ENCODE results near the gene CTIF. TPM values are rescaled to one million over a fixed set of nuclear protein-coding genes. Genes with fewer than 3 reads are reported as not detected.

Gene CTIF
- total RNA-seq, 2 donors from 2014 or later, result 14.8 to 18.5 TPM

DNA sequence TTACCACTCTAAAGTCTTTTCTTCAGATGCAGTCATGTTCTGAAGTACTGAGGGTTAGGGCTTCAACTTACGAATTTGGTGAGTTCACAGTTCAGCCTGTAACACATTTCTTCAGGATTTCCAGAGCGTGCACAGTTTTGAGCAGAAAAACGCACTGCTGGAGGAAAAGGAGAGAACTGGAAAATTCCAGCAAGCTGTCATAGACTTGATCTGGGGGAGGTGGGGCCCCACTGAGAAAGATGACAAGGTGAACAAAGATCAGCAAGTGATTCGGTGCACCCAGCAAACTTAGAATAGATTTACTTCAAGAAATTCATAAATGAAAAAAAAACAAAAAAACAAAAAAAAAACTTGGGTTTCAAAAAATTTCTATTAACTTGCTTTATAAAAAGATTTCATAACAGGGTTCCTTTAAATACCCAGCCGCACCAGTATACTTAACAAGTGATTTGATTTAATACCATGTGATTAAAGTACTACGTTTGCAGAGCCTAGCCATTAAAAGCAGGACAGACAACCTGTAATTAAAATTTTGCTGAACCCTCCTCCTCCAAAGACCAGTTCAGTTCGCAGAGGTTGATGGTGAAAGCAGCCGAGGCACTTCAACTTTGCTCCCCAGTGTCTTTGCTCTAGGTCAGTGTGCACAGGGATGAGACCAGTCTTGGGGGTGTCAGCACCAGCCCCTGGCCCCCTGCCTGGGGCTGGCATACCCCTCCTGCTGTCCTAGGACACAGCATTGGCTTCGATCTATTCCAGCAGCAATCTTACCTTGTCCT, 30.5 kb downstream of the CTIF start:
- intact Hi-C loops (cut with DNase I, micrococcal nuclease), result no loop called here
- DNase-seq (no peak), ATAC-seq (no peak)

GRCh38 chr18:48569915-48570264, 31.1 kb downstream of the CTIF start:
- ATAC-seq, result no peak
- intact Hi-C loops (cut with DNase I, micrococcal nuclease), result no loop called here
- no peak for DNase-seq

DNA sequence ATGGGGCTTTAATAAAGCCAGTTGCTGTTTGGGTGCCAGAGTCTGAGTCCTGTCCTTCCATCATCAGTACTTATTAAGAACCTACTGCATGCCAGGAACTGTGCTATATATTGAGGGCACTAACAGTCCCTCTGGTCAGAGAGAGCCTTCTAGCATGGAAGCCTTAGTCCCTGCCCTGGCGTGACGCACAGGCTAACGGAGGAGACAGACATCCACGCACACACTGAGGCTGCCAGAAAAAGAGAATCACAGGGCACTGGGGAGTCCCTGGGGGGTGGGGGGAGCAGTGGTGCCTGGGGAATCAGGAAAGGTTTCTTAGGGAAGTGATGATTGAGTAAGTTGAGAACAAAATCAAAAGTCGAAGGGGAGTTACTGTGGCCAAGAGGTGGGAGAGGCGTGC, 31.5 kb downstream of the CTIF start:
- intact Hi-C loops (cut with DNase I, micrococcal nuclease), result no loop called here
- ATAC-seq (no peak), DNase-seq (no peak)

GRCh38 chr18:48571639-48572384, 33.0 kb downstream of the CTIF start:
- no peak for ATAC-seq
- DNase-seq, result no peak
- intact Hi-C loops (cut with DNase I, micrococcal nuclease), result no loop called here

- intact Hi-C loops (cut with DNase I, micrococcal nuclease), result no loop called here
- ATAC-seq, result no peak
- no peak for DNase-seq
These were observed 33.7 kb downstream of the CTIF start for GRCh38 chr18:48572402-48573126.

- ATAC-seq (no peak), DNase-seq (no peak)
- intact Hi-C loops (cut with DNase I, micrococcal nuclease), result no loop called here
These were observed 34.9 kb downstream of the CTIF start for GRCh38 chr18:48573632-48574283.

DNA sequence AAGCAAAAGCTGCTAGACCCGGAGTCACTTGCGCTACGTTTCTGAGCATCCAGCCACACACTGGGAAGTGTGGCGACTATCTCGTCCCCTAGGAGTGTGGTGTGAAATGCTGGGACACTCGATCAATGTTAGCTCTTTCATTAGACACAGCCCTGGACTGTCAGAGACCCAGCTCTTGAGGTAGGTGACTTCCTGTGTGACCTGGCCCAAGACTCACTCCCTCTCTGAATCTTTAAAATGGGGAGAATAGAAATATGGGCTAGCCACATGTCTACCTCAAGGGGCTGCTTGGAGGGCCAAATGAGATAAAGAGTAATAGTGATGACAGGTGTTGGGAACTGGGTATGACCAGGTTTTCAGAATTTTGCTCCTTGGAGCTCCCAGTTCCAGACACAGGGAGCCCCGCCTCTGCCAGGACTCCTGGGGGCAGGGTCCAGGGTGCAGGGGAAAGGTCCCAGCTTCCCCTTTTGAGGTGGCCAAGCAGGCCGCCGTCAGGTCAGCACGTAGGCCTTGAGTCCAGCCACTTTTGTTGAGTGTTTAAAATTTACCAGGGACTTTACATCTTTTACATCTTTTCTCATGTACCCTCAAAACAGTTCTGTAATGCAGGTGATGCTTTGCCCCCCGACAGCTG, 36.0 kb downstream of the CTIF start:
- intact Hi-C loops (cut with DNase I, micrococcal nuclease), result no loop called here
- no peak for DNase-seq
- ATAC-seq, result no peak

DNA sequence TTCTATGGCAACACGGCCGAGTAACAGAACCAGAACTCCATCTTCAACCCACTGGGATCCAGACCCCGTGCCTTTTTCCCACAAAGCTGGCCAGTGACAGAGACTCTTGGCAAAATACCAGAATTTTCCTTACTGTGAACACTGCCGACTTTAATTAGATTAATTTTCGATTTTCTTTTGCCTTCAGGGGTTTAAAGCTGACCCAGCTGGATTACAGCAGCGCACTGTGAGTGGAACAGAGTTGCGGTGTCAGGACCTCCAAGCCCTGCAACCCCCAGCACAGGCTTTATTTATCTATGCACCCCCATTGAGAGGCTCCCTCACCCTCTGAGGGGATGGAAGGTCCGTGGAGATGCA, 36.4 kb downstream of the CTIF start:
- DNase-seq (no peak), ATAC-seq (no peak)
- intact Hi-C loops (cut with DNase I, micrococcal nuclease), result no loop called here

DNA sequence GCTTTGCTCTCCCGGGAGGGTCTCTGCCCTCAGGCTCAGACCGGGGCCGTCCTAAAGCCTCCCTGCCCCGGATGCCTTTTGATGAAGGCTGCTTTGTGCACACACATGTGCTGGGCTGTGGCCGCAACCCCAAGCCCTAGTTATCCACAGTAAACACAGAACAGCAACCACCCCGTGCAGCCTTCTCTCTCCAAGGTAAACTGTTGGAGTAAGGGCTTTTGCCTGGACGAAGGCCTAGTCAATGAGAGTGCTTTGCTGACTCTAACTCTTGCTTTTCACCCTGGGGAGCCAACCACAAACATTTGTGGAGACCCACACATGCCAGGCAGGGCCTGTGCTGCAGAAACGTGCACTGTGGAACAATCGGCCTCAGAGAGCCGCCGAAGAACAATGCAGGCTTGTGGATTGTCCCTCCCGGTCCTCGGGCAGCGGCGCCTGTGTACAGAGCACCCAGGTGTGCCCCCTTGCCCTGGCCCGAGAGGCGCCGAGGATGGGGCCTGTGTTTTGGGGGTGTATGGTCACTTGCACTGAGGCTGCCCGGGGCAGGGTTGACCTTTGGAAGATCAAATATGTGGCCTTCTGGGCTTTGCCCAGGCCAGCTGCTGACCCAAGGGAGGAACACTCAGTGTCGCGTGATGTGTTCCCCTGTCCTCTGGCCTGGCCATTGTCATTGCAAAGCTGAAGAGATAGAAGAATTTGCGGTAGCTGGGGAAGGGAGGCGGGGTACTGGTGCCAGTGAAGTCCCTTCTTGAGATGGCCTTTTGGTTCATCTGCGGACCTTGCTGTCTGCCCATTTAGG, 37.0 kb downstream of the CTIF start:
- DNase-seq, result no peak
- ATAC-seq, result no peak
- intact Hi-C loops (cut with DNase I, micrococcal nuclease), result no loop called here

GRCh38 chr18:48576457-48576771, 37.6 kb downstream of the CTIF start:
- ATAC-seq, result no peak
- DNase-seq, result no peak
- intact Hi-C loops (cut with DNase I, micrococcal nuclease), result no loop called here

DNA sequence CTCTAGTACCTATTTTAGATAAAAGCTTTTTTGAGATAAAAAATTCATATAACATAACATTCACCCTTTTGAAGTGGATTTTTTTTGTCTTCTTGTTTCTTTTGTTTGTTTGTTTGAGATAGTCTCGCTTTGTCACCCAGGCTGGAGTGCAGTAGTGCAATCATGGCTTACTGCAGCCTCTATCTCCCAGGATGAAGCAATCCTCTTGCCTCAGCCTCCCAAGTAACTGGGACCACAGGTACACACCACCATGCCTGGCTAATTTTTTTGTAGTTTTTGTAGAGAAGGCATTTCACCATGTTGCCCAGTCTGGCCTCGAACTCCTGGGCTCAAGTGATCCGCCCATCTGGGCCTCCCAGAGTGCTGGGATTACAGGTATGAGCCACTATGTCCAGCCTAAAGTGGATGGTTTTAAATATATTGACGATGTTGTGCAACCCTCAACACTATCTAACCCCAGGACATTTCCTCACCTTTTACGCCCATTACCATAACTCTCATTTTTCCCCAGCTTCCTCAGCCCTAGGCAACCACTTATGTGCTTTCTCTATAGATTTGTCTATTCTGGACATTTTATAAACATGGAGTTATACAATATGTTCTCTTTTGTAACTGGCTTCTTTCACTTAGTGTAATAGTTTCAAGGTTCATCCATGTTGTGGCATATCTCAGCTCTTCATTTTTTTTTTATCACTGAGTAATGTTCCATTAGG, 38.8 kb downstream of the CTIF start:
- intact Hi-C loops (cut with DNase I, micrococcal nuclease), result no loop called here
- ATAC-seq (no peak), DNase-seq (no peak)

GRCh38 chr18:48578289-48578688, 39.5 kb downstream of the CTIF start:
- ATAC-seq (no peak), DNase-seq (no peak)
- intact Hi-C loops (cut with DNase I, micrococcal nuclease), result no loop called here

DNA sequence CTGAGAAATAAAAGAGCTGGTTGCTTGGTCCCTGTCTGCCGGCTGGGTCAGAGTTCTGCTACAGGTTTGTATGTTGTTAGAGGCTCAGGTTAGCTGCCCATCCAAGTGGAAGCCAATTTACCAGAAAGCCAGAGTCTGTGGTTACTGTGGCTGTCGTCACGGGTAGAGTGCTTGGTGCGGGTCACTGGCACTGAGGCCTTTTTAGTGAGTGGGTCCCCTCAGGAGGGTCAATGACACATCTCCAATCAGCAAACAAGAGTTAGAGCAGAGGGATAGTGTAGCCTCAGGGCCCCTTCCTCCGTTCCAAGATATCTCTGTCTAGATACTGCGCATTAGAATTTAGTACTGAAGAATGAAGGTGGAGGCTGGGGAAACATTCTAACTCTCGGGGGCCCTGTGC, 41.2 kb downstream of the CTIF start:
- ATAC-seq (no peak), DNase-seq (no peak)
- intact Hi-C loops (cut with DNase I, micrococcal nuclease), result no loop called here

GRCh38 chr18:48580782-48581181, 42.0 kb downstream of the CTIF start:
- DNase-seq, result no peak
- ATAC-seq, result no peak
- intact Hi-C loops (cut with DNase I, micrococcal nuclease), result no loop called here

DNA sequence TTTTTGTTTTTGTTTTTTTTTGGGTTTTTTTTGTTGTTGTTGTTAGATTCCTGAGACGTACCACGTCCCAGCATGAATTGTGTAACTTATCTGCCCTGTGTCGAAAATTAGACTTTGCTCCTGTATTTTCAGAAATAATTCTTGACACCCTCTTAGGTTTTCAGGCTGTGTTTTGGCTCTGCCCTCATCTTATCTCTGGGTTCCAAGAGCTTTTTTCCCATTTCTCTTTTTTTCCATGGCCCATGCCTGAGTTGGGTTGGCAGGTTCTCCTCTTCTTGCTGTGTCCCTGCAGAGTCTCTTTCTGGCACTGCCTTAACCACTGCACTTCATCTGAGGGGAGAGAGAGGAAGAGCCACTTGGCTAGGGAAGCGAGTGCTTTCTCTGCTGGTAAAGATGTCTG, 42.4 kb downstream of the CTIF start:
- intact Hi-C loops (cut with DNase I, micrococcal nuclease), result no loop called here
- DNase-seq (no peak), ATAC-seq (no peak)

- intact Hi-C loops (cut with DNase I, micrococcal nuclease), result no loop called here
- ATAC-seq, result no peak
These were observed 43.1 kb downstream of the CTIF start for GRCh38 chr18:48581941-48582340.

GRCh38 chr18:48582946-48583345, 44.1 kb downstream of the CTIF start:
- DNase-seq, result no peak
- ATAC-seq, result no peak
- intact Hi-C loops (cut with DNase I, micrococcal nuclease), result no loop called here

More at GRCh38 chr18:48581941-48582340, 43.1 kb downstream of the CTIF start:
- no peak for DNase-seq

DNA sequence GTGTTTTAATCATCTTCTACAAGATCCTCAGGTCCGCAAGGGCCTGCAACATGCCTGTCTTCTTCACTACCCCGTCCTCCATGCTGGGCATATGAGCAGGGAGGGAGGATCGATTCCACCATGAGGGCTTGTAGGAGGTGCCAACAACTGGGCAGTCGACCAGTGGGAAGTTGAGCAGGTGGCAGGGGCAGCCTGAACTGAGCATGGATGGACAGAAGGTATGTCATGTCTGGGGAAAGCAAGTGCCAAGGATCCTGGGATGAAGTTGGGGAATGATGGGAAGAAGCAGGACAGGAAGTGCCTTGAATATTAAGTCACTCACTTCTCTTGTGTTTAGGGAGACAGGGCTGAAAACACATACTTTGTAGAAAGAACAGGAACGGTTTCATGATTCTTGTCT, 44.7 kb downstream of the CTIF start:
- DNase-seq, result no peak
- intact Hi-C loops (cut with DNase I, micrococcal nuclease), result no loop called here
- ATAC-seq, result no peak
